GM12874 (cell line): ENCODE measurements around the gene PPP2R1A.

Experiments
- CTCF ChIP-seq: IDR thresholded peaks from 2 replicates; pipeline ENCODE4 v1.5.1; 2011; ENCODE audit warnings: low read depth, mild to moderate bottlenecking, control low read depth, low read length, moderate library complexity; ENCODE audit not compliant: insufficient read depth

Gene PPP2R1A

DNA sequence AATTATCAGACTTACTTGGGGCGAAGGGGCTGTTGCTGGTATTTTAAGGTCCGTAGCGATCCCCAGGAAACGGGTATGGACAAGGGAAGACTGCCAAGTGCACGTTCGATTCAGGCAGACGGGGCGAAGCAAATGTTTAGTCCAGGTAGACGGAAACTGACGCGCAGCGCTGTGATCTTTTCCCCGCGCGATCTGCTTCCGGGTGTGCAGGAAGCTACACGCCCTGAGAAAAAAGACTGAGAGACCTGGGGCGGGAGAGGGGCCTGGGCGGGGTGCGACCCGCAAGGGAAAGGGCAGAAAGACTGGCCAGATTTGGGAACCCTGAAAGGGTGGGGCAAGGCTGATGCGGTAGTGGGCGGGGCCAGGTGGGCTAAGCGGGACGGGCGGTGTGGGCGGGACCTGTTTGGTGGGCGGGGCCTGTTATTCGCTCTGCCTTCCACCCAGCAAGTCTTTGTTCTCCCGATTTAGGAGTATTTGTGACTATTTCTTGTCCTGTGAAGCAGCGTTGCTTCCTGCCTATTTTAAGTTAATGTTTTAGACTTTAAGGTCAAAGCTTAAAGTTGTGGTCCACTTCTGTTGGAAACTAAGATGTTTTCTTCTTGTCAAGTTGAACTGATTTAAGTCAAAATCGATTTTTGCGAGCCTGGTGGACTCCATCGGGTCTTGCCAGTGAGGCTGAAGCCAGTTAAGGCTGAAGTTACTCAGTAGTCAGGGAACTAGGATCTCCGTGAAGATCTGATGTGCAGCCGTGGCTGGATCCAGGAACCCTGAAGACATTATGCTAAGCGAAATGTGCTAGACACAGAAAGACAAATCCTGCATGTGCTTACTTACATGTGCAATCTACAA is 18.3 kb upstream of the PPP2R1A start, which contains the start of gene ZNF836:
Gene ZNF836 (minus strand): TSS at position 301 of the 849 bp plus-strand sequence. CDS start 3,549 bp downstream, outside the sequence.
- TF ChIP-seq CTCF: no peak

GRCh38 chr19:52172347-52172746 is 17.5 kb upstream of the PPP2R1A start:
- no peak for TF ChIP-seq CTCF

DNA sequence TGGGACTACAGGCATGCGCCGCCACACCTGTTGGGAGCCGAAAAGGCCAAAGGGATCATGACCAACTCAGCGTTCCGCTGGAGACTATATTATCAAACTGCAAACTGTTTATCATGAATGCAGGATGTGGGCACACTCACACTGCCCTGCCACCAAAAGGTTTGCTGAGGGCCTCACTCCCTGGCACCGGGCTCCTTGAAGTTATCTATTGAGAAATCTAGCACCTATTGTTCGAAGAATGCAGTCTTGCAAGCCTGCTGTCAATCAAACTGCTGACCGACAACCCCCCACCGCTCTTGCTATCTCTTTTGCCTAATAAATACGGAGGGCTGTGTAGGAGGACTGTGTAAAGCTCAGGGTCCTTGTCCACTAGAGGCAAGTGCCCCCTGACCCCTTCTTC is 13.3 kb upstream of the PPP2R1A start:
- TF ChIP-seq CTCF: no peak

GRCh38 chr19:52187407-52187806 is 2.4 kb upstream of the PPP2R1A start:
- no peak for TF ChIP-seq CTCF

DNA sequence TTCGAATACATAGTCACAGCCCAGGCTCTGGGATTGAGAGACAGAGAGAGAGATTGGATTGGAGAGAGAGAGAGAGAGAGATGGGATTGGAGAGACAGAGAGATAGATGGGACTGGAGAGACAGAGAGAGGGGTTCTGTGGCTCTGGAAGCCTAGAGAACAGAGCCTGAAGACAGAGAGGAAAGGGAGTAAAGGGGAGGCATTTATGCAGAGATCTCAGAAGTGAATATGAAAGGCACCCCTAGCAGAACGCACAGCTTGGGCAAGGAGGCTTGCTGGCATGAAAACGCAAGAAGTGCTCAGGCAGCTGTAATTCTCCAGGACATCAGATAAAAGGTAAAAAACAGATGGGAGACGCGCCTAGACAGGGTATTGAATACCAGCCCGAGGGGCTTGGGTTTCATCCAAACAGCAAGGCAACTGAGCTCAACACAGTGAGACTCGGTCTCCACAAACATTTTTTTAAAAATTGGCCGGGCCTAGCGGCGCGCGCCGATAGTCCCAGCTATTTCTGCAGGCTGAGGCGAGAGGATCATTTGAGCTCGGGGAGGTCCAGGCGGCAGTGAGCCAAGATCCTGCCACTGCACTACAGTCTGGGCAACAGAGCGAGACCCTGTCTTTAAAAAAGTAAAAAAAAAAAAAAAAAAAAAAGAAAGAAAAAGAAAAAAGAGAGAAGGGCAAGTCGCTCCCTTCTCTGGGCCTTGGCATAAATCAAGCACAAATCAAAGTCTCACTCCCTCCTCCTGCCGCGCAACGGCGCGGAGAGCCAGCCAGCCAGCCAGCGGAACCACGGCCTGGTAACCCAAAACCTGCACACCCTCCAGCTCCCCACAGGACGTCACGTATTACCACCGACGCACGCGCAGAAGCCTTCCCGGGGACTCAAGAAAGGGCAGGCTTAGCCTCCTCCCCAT is 774 bp upstream of the PPP2R1A start:
- no peak for TF ChIP-seq CTCF

- TF ChIP-seq CTCF: no peak
Observed at GRCh38 chr19:52190487-52191293, 838 bp downstream of the PPP2R1A start.
